HCEC 1CT (cell line): ENCODE measurements around the gene BAX.
"Not testable (repeated sequence)": the region's sequence is repeated elsewhere in the genome, so short reads cannot be mapped to it uniquely, and the experiment has no call there.

Experiments used
- DNase-seq: peaks from one replicate; pipeline ENCODE4 v3.0.0-alpha.2; 2017

The BAX gene

GRCh38 chr19:48954595-48955307, at the start of gene BAX:
TSS of gene BAX (plus strand) at chr19:48954875. CDS start at chr19:48954929, 54 bp downstream.
- DNase-seq: peak; percentile 93

GRCh38 chr19:48905664-48906063, 49.0 kb upstream of the BAX start:
- DNase-seq: no peak

DNA sequence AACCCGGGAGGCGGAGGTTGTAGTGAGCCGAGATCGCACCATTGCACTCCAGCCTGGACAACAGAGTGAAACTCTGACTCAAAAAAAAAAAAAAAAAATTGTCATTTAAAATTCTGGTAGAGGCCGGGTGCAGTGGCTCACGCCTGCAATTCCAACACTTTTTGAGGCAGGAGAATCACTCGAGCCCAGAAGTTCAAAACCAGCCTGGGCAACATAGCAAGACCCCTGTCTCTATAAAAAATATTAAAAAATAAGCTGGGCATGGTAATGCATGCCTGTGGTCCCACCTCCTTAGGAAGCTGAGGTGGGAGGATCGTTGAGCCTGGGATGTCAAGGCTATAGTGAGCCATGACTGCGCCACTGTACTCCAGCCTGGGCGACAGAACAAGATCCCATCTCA, 48.4 kb upstream of the BAX start:
- no peak for DNase-seq

DNA sequence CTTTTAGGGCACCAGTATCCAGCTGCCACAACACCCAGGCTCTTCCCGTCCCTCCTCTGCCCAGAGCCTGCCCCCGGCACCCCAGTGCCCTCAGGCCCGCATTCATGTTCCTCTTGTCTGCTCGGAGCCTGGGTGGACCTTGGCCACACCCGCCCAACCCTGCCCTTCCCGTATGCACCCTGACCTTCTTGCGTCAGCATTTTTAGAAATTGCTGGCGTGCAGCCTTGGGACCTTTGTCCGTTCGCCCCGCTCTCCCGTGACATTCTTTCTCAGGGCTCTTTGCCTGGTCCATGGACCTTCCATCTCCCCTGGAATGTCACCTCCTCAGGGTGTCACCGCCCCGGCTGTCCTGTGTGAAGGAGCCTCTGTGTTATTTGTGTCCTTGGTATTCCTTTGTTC, 47.0 kb upstream of the BAX start:
- DNase-seq: no peak

DNA sequence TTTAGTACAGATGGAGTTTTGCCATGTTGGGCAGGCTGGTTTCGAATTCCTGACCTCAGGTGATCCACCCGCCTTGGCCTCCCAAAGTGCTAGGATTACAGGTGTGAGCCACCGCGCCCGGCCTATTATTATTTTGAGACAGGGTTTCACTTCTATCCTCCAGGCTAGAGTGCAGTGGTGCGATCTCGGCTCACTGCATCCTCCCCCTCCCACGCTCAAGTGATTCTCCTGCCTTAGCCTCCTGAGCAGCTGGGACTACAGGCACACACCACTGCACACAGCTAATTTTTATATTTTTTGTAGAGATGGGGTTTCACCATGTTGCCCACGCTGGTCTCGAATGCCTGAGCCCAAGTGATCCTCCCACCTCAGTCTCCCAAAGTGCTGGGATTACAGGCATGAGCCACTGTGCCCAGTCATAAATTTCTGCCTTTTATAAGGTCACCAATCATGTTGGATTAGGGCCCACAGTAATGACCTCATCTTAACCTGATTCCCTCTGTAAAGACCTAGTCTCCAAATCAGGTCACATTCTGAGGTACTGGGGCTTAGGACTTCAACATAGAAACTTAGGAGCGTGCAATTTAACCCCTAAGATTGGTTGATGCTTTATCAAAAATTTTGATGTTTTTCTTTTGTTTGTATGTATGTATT, 45.1 kb upstream of the BAX start:
- not testable (repeated sequence) for DNase-seq

GRCh38 chr19:48910803-48911202, 43.9 kb upstream of the BAX start:
- DNase-seq: no peak

DNA sequence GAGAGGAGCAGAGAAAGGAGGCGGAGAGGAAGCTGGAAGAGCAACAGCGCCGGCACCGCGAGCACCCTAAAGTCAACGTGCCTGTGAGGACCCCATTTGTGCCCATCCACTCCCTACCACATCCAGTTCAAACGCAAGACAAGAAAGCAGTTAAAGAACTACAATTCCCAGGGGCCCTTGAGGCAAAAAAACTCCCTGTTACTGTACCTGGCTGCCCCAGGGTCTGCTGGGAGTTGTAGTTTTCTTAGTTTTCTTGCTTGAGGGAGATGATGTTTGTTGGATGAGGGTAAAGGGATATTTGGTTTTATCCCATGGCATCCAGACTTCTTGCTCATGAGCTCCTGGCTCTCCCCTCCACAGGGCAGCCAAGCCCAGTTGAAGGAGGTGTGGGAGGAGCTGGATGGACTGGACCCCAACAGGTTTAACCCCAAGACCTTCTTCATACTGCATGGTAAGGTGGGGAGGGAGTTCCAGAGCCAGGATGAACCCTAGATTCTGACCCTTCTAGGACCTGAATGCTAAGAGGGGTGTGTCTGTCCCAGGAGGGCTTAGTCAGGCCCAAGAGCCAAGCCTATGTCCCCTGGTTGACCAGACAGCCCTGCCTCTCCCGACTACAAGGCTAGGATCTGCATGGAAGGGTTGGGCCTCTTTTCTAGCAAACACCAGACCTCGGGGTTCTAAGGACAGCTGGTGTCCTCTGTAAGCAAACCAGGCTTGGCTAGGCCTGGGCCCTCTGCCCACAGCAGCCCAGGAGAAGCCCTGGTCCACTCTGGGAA, 41.4 kb upstream of the BAX start:
- no peak for DNase-seq

DNA sequence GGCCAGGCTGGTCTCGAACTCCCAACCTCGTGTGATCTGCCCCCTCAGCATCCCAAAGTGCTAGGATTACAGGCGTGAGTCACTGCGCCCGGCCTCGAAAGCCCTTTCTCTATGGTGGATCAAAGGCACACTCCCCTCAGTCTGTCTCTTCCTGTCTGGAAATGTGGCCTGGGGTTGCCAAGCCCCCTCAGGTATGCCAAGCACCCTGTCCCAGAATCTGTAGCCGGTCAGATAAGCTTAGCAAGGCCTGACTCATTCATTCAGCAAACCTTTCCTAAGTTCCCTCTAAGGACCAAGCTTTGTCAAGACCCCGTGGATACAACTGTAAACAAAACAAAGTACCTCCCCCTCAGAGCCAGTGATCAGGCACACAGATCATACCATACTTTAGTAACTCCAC, 40.5 kb upstream of the BAX start:
- DNase-seq: no peak

DNA sequence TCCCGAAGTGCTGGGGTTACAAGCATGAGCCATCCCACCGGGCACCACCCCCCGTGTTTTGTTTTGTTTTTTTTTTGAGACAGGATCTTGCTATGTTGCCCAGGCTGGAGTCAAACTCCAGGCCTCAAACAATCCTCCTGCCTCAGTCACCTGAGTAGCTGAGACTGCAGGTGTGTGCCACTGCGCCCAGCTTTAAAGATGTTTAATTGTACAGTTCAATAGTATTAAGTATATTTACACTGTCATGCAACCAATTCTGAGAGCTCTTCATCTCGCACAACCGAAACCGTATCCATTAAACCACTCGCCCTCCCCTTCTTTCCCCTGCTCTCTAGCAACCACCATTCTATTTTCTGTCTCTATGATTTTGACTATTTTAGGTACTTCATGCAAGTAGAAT, 38.9 kb upstream of the BAX start:
- no peak for DNase-seq

GRCh38 chr19:48918071-48918470, 36.6 kb upstream of the BAX start:
- DNase-seq: no peak

DNA sequence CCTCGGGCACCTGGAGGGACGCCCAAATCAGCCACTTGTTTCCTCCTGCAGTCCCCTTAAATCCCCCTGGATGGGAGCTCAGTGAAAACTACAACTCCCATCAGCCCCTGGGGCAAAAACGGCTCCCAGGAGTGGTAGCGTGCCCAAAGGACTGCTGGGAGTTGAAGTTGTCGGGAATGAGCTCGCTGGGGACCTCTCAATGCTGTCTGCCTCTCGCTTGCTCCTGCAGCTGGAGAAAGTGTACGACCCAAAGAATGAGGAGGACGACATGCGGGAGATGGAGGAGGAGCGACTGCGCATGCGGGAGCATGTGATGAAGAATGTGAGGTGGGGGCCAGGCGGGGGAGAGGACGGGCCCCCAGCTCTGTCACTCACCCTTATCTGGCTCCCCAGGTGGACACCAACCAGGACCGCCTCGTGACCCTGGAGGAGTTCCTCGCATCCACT, 35.9 kb upstream of the BAX start:
- DNase-seq: no peak

- DNase-seq: not testable (repeated sequence)
These were observed 35.4 kb upstream of the BAX start for GRCh38 chr19:48919271-48919670.

DNA sequence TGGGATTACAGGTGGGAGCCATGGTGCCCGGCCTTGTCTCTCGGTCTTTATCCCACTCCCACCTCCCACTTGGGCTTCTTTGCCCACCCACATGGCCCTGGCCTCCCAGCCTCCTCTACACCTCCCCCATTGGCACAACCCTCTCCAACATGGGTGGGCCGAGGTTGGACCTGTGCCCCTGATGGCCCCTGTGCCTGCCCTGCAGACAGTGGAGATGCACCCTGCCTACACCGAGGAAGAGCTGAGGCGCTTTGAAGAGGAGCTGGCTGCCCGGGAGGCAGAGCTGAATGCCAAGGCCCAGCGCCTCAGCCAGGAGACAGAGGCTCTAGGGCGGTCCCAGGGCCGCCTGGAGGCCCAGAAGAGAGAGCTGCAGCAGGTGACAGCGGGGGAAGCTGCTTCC, 33.7 kb upstream of the BAX start:
- DNase-seq: no peak

GRCh38 chr19:48921721-48922500, 32.8 kb upstream of the BAX start:
- no peak for DNase-seq

DNA sequence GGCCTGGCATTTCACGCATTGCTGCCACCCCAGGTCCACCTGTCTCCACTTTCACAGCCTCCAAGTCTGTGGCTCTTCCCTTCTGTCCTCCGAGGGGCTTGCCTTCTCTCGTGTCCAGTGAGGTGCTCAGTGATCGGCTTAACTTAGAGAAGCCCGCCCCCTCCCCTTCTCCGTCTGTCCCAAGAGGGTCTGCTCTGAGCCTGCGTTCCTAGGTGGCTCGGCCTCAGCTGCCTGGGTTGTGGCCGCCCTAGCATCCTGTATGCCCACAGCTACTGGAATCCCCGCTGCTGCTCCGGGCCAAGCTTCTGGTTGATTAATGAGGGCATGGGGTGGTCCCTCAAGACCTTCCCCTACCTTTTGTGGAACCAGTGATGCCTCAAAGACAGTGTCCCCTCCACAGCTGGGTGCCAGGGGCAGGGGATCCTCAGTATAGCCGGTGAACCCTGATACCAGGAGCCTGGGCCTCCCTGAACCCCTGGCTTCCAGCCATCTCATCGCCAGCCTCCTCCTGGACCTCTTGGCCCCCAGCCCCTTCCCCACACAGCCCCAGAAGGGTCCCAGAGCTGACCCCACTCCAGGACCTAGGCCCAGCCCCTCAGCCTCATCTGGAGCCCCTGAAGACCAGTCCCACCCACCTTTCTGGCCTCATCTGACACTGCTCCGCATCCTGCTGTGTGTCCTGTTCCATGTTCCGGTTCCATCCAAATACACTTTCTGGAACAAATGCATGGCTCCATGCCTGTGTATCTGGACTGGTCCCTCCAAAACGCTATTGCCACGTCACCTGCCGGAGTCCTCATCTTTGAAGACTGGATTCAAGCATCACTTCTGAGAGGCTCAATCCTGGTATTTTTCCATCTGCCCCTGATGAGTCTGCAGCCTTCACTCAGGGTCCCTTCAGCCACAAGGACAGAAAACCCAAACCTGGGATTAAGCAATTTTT, 31.9 kb upstream of the BAX start:
- no peak for DNase-seq

GRCh38 chr19:48925240-48925843, 29.3 kb upstream of the BAX start:
- peak; percentile 82 for DNase-seq

- DNase-seq: not testable (repeated sequence)
These were observed 28.8 kb upstream of the BAX start for GRCh38 chr19:48925890-48926289.

DNA sequence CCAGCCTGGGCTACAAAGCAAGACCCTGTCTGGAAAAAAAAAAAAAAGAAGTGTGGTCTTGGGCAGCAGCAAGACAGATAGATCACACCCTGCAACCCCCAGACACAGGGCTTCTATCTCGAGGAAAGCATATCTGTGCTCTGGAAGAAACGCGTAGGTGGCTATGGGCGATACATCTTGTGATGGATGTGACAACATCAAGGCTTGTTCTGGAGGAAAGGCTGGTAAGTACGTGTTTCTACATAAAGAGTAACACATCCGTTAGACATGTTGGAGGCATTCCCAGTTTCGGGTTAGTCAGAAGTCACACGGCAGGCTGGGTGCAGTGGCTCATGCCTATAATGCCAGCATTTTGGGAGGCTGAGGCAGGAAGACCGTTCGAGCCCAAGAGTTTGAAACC, 27.8 kb upstream of the BAX start:
- peak; percentile 98 for DNase-seq

GRCh38 chr19:48927692-48928091, 27.0 kb upstream of the BAX start:
- not testable (repeated sequence) for DNase-seq

GRCh38 chr19:48928164-48929025, 26.3 kb upstream of the BAX start:
- peak; percentile 4 for DNase-seq
